A549 (cell line): ENCODE results near the gene TFR2. TPM values are rescaled to one million over a fixed set of nuclear protein-coding genes. Genes with fewer than 3 reads are reported as not detected.
A peak's percentile ranks its signal among the peaks of the same experiment; 100 is the strongest.

Experiments
- ATAC-seq, 2 experiments: fragments of 200-7000 bp in 1 of 2; fragments of >200 bp in 1 of 2; cut with Nextera tagmentation in 1 of 2; cut with Tn5 transposase in 1 of 2; 3 replicates each; pipeline versions ENCODE4 v1.8.0 to v1.9.1; 2018 to 2020; ENCODE audit warnings: mild to moderate bottlenecking in 1 of 2, moderate library complexity in 1 of 2
- CTCF ChIA-PET: fragments of 300-600 bp; sonication (Branson Sonifier 250); formaldehyde crosslinking; extraction: SDS; loops from one replicate; lab custom pipeline; 2021; ENCODE audit warnings: antibody characterized with exemption, inconsistent platforms; lab: Yijun Ruan, JAX
- POLR2A ChIA-PET: fragments of 350-600 bp; formaldehyde crosslinking; extraction: SDS; loops from one replicate; lab custom pipeline; 2021; ENCODE audit warnings: antibody characterized with exemption, inconsistent platforms; lab: Yijun Ruan, JAX
- DNase-seq, 2 experiments: peaks; one replicate each; pipeline versions ENCODE4 v3.0.0 to v3.0.0-alpha.2; 2011 to 2016; ENCODE audit warnings: low read depth in 1 of 2, low spot score in 1 of 2
- FAIRE-seq: peaks from 2 replicates; lab custom pipeline; 2011; peaks lifted over from hg19 to GRCh38; lab: Jason Lieb, UNC
- H3K27ac ChIP-seq, 2 experiments: fragments of >200 bp; sonication (Bioruptor Twin); formaldehyde crosslinking; 3 replicates each; pipeline ENCODE4 v1.5.1; 2016 to 2017
- H3K4me1 ChIP-seq: fragments of >200 bp; sonication (Bioruptor Twin); formaldehyde crosslinking; 3 replicates; pipeline ENCODE4 v1.6.1; 2016
- H3K4me2 ChIP-seq: fragments of >200 bp; sonication (Bioruptor Twin); formaldehyde crosslinking; 3 replicates; pipeline ENCODE4 v1.6.1; 2016
- H3K4me3 ChIP-seq: fragments of >200 bp; sonication (Bioruptor Twin); formaldehyde crosslinking; 3 replicates; pipeline ENCODE4 v1.5.1; 2016
- H3K9me3 ChIP-seq: fragments of >200 bp; sonication (Bioruptor Twin); formaldehyde crosslinking; 3 replicates; pipeline ENCODE4 v1.6.1; 2016
- BHLHE40 ChIP-seq: IDR thresholded peaks from 2 replicates; pipeline ENCODE4 v1.6.1; 2012; ENCODE audit warnings: low read depth, low read length, inconsistent platforms
- CBX2 ChIP-seq: fragments of 200-600 bp; sonication (generic); IDR thresholded peaks from 2 replicates; pipeline ENCODE4 v1.6.1; 2016; ENCODE audit warnings: low read depth, mild to moderate bottlenecking, borderline replicate concordance
- CHD4 ChIP-seq: fragments of 200-600 bp; sonication (generic); IDR thresholded peaks from 2 replicates; pipeline ENCODE4 v1.6.1; 2016; ENCODE audit warnings: antibody characterized with exemption, mild to moderate bottlenecking, borderline replicate concordance
- EHF ChIP-seq: fragments of 250-450 bp; sonication (Bioruptor Pico); IDR thresholded peaks from 2 replicates; pipeline ENCODE4 v1.5.0; 2020; ENCODE audit warnings: mild to moderate bottlenecking
- EHMT2 ChIP-seq: fragments of 200-600 bp; sonication (generic); IDR thresholded peaks from 2 replicates; pipeline ENCODE4 v1.6.1; 2016; ENCODE audit warnings: antibody characterized with exemption, low read depth, mild to moderate bottlenecking, moderate library complexity
- FOSL2 ChIP-seq, 2 experiments: fragments of 450-650 bp in 1 of 2; fragments of >200 bp in 1 of 2; sonication (Bioruptor Twin) in 1 of 2; formaldehyde crosslinking; IDR thresholded peaks; 2 replicates each; pipeline versions ENCODE4 v1.5.0 to v1.6.1; 2016 to 2020; ENCODE audit warnings: mild to moderate bottlenecking in 1 of 2, moderate library complexity in 1 of 2
- HDAC2 ChIP-seq: fragments of 200-600 bp; sonication (generic); IDR thresholded peaks from 2 replicates; pipeline ENCODE4 v1.6.1; 2016
- HOXB13 ChIP-seq: fragments of 250-450 bp; sonication (Bioruptor Pico); IDR thresholded peaks from 2 replicates; pipeline ENCODE4 v1.5.0; 2020; ENCODE audit warnings: low read depth, mild to moderate bottlenecking, moderate library complexity
- KDM1A ChIP-seq: fragments of 200-600 bp; sonication (generic); IDR thresholded peaks from 2 replicates; pipeline ENCODE4 v1.6.1; 2016; ENCODE audit warnings: low read depth, mild to moderate bottlenecking
- MYC ChIP-seq: IDR thresholded peaks from 2 replicates; pipeline ENCODE4 v1.6.1; 2012; ENCODE audit warnings: mild to moderate bottlenecking, inconsistent platforms, low read length, improper control_type of control experiment, borderline replicate concordance
- NR3C1 ChIP-seq: fragments of >200 bp; sonication (Bioruptor Twin); formaldehyde crosslinking; IDR thresholded peaks from 3 replicates; pipeline ENCODE4 v1.6.1; 2017
- RARB ChIP-seq: fragments of 250-450 bp; sonication (Bioruptor Pico); IDR thresholded peaks from 2 replicates; pipeline ENCODE4 v1.8.0; 2021; ENCODE audit warnings: mild to moderate bottlenecking, moderate library complexity
- RCOR1 ChIP-seq: fragments of 150-350 bp; IDR thresholded peaks from 2 replicates; pipeline ENCODE4 v1.6.1; 2014; ENCODE audit warnings: antibody characterized with exemption, low read length, low read depth
- TFCP2L1 ChIP-seq: fragments of 250-450 bp; sonication (Bioruptor Pico); IDR thresholded peaks from 2 replicates; pipeline ENCODE4 v1.5.0; 2021; ENCODE audit warnings: mild to moderate bottlenecking
- ZC3H11A ChIP-seq: fragments of 450-650 bp; IDR thresholded peaks from 2 replicates; pipeline ENCODE4 v1.6.1; 2014; ENCODE audit warnings: antibody characterized with exemption, mild to moderate bottlenecking
- ZFP36 ChIP-seq: fragments of 450-650 bp; IDR thresholded peaks from 2 replicates; pipeline ENCODE4 v1.6.1; 2014; ENCODE audit warnings: borderline replicate concordance; ENCODE audit not compliant: partially characterized antibody
- ZSCAN20 ChIP-seq: fragments of 250-450 bp; sonication (Bioruptor Pico); IDR thresholded peaks from 2 replicates; pipeline ENCODE4 v1.8.0; 2022; ENCODE audit warnings: mild to moderate bottlenecking, moderate library complexity
- WGBS: methylation state at CpG from one replicate; pipeline ENCODE4 v1.1.6; 2017; ENCODE audit errors: missing lambda C conversion rate; 5-methylcytosine and 5-hydroxymethylcytosine counted together
- polyA plus RNA-seq, 4 experiments: library from polyadenylated mRNA; depleted of rRNA in 3 of 4; stranded (reverse); fragments of >200 nt; fragmentation: RNase III in 1 of 4; extraction: RNeasy Plus Mini Kit Qiagen cat#74134 plus additional on column Dnase treatment in 1 of 4; gene quantifications; 2 replicates in 3 of 4; 3 replicates in 1 of 4; pipeline ENCODE4 v1.2.3, GENCODE V29; 2011 to 2017
- TF ChIP-seq, protein P1 (sequence below): fragments of 200-600 bp; sonication (generic); IDR thresholded peaks from 2 replicates; pipeline ENCODE4 v1.6.1; 2016; ENCODE audit warnings: antibody characterized with exemption, mild to moderate bottlenecking, moderate library complexity
- TF ChIP-seq, protein P2 (sequence below): IDR thresholded peaks from 2 replicates; pipeline ENCODE4 v1.6.1; 2012; ENCODE audit warnings: low read depth, borderline replicate concordance
- TF ChIP-seq, protein P3 (sequence below): fragments of >200 bp; sonication (Bioruptor Twin); formaldehyde crosslinking; IDR thresholded peaks from 3 replicates; pipeline ENCODE4 v1.6.1; 2016

TFR2 gene
- polyA plus RNA-seq, 2 of the 4 experiments (the other 2 are of a cell fraction), result 1.1 to 2.5 TPM

DNA sequence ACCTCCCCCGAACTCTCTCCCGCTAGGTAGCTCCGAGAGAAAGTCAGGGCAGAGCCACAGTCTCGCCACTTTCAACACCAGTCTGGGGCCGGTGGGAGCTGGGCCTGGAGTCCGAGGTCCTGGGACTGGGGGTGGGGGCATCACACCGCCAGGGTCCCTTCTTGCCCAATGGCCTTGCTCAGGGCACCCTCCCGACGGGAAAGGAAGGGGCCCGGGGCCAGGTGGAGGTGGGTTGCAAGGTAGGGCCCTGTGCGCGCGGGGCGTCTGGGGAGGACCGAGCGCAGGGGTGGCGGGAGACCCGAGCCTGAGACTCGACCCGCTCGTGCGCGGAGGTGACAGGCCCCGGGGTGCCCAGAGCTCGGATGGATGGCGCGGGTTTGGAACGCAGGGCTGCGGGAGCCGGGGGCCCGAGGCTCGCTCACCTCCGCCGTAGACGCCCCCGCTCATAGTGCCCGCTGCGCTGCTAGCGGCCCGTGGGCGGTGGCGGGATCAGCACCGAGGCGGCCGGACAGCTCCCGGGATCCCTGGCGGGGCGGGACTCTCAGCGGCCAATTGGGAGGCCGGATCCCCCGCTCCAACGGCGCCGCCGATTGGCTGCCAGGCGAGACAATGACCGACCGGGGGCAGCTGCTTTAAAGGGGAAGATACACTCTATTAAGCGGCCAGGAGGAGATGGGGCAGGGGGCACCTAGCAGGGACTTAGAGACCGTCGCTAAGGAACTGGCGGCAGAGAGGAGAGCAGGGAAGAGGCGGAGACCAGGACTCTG is 14.7 kb upstream of the TFR2 start, which contains the start of gene ACTL6B:
Gene ACTL6B (minus strand): TSS at position 541 of the 767 bp plus-strand sequence. CDS start 94 bp downstream, at position 447.
- TF ChIP-seq TFCP2L1 (no peak), HDAC2 (no peak), RCOR1 (no peak), EHMT2 (peak; percentile 67), HOXB13 (CRISPR knock-in tag) (no peak), ZC3H11A (no peak), FOSL2 (IDR thresholded peaks at IDR 0.05) (no peak), FOSL2 (CRISPR knock-in tag; IDR thresholded peaks at IDR 0.05) (no peak)
- TF ChIP-seq, protein P1, sequence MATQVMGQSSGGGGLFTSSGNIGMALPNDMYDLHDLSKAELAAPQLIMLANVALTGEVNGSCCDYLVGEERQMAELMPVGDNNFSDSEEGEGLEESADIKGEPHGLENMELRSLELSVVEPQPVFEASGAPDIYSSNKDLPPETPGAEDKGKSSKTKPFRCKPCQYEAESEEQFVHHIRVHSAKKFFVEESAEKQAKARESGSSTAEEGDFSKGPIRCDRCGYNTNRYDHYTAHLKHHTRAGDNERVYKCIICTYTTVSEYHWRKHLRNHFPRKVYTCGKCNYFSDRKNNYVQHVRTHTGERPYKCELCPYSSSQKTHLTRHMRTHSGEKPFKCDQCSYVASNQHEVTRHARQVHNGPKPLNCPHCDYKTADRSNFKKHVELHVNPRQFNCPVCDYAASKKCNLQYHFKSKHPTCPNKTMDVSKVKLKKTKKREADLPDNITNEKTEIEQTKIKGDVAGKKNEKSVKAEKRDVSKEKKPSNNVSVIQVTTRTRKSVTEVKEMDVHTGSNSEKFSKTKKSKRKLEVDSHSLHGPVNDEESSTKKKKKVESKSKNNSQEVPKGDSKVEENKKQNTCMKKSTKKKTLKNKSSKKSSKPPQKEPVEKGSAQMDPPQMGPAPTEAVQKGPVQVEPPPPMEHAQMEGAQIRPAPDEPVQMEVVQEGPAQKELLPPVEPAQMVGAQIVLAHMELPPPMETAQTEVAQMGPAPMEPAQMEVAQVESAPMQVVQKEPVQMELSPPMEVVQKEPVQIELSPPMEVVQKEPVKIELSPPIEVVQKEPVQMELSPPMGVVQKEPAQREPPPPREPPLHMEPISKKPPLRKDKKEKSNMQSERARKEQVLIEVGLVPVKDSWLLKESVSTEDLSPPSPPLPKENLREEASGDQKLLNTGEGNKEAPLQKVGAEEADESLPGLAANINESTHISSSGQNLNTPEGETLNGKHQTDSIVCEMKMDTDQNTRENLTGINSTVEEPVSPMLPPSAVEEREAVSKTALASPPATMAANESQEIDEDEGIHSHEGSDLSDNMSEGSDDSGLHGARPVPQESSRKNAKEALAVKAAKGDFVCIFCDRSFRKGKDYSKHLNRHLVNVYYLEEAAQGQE, result peak; percentile 95
- CTCF ChIA-PET, result interaction anchor here (0.9 to 3.9 kb wide), 5 partner anchors 20 to 138 kb away, joined by 3 to 25 read pairs (median 4); no protein-coding TSS in a partner anchor
- ATAC-seq (peak; percentile 66 to 75; a peak in 5 of 6 replicates), FAIRE-seq (no peak), DNase-seq (peak; percentile 36 to 72)
- POLR2A ChIA-PET, result no interaction called here
- Histone ChIP-seq H3K27ac (no peak within 1 kb of the TSS), H3K4me1 (peaks cover 6% of the 10 kb centered on the region; the same call in 2 of the 3 replicates), H3K4me3 (no peak within 1 kb of the TSS), H3K9me3 (no peaks in the 10 kb centered on the region), H3K4me2 (peak within 1 kb of the TSS; percentile 28)
- 45% methylated on average over 44 of the region's 63 CpGs for WGBS

DNA sequence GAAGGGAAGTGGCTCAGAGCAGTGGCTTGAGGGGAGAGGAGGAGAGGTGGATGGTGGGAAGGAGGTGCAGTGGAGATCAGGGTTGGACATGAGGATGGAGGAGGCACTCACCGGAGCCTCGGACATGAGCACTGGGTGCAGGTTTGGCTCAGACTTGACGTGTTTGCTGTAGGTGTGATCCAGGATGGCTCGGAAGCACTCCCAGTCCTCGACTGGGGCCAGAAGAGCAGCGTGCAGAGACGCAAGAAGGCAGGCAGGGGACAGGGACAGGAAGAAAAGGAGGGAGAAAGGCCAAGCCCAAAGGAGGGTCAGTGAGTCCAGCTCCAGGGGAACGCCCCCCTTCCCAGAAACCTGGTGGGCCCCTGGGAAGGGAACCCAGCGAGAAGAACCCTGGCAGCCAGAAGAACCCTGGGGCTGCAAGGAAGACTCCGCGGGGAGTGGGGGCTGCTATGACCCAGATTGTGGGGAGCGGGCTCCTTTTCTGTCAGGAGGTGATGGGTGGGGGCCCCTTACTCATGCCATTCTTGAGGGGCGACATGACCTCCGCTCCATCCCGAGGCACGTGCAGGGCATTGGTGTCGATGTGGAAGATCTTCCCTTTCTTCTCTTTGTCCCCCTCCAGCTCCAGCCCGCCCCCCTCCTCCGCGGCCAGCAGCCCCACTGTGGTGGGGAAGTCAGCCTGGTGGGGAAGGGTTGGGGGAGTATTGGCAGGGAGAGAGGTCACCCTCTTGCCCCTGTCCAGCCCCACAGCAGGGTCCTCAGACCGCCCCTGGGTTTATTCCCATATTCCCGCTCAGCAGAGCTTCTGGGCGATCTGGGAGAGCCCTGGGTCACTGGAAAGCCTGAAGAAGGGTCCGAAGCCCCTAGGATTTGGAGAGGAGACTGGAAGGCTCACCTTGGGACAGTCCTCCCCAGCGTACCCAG is 13.8 kb upstream of the TFR2 start:
- Histone ChIP-seq H3K9me3 (no peaks in the 10 kb centered on the region), H3K4me1 (peaks cover 6% of the 10 kb centered on the region; the same call in 2 of the 3 replicates), H3K4me3 (no peak overlapping the region), H3K27ac (no peak overlapping the region), H3K4me2 (no peak overlapping the region)
- DNase-seq (no peak), FAIRE-seq (no peak), ATAC-seq (peak; percentile 25 to 32; a peak in 4 of 6 replicates)
- WGBS, result 27% methylated on average over 22 of the region's 25 CpGs
- ChIA-PET POLR2A (no interaction called here), CTCF (interaction anchor here (1.6 to 3.9 kb wide), 3 partner anchors 19 to 37 kb away, joined by 3 to 25 read pairs (median 9); no protein-coding TSS in a partner anchor)
- no peak for TF ChIP-seq MYC
- TF ChIP-seq, protein P2, sequence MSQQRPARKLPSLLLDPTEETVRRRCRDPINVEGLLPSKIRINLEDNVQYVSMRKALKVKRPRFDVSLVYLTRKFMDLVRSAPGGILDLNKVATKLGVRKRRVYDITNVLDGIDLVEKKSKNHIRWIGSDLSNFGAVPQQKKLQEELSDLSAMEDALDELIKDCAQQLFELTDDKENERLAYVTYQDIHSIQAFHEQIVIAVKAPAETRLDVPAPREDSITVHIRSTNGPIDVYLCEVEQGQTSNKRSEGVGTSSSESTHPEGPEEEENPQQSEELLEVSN, result no peak
- TF ChIP-seq RARB (CRISPR knock-in tag), result no peak

DNA sequence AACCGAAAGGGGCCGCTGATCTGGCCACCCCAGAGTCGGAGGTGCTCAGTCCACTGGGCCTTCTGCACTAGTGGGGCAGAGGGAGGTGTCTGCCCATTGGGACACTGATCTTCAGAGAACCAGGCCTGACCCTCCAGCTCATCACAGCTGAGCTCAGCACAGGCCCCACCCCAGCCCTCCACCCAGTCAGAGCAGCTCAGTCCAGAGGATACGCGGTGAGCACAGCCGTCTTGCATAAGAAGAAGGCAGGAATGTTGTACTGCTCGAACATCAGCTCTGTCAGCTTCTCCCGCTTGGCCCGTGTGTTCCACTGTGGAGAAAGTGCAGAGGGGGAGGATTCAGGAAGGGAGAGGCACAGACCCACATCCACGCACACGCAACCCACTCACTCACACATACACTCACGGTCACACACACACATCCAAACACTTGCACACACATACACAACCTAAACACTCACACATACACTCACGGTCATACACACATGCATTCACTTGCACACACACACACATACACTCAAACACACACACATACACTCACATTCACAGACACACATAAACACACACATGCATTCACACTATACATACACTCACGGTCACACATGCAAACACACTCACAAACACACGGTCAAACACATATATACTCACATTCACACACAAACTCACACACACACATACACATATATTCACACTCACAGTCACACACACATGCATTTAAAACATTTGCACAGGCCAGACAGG is 8.6 kb upstream of the TFR2 start:
- H3K27ac ChIP-seq, result no peak overlapping the region
- no peak overlapping the region for H3K4me3 ChIP-seq
- no peak overlapping the region for H3K4me2 ChIP-seq
- FAIRE-seq (no peak), DNase-seq (no peak), ATAC-seq (no peak; a peak in 1 of 6 replicates)
- H3K9me3 ChIP-seq, result no peaks in the 10 kb centered on the region
- H3K4me1 ChIP-seq, result peaks cover 6% of the 10 kb centered on the region; the same call in 2 of the 3 replicates
- WGBS, result 67% methylated on average over 14 of the region's 15 CpGs
- CTCF ChIA-PET, result interaction anchor here (1.1 to 3.9 kb wide), 2 partner anchors 16 to 19 kb away, joined by 4 to 23 read pairs; no protein-coding TSS in a partner anchor
- POLR2A ChIA-PET, result no interaction called here
- no peak for TF ChIP-seq BHLHE40
- no peak for TF ChIP-seq ZFP36
- TF ChIP-seq ZSCAN20 (CRISPR knock-in tag), result no peak
- no peak for TF ChIP-seq CHD4
- TF ChIP-seq CBX2, result no peak
- TF ChIP-seq, protein P3, sequence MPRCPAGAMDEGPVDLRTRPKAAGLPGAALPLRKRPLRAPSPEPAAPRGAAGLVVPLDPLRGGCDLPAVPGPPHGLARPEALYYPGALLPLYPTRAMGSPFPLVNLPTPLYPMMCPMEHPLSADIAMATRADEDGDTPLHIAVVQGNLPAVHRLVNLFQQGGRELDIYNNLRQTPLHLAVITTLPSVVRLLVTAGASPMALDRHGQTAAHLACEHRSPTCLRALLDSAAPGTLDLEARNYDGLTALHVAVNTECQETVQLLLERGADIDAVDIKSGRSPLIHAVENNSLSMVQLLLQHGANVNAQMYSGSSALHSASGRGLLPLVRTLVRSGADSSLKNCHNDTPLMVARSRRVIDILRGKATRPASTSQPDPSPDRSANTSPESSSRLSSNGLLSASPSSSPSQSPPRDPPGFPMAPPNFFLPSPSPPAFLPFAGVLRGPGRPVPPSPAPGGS, result no peak
- TF ChIP-seq RARB (CRISPR knock-in tag), result no peak
- TF ChIP-seq MYC, result no peak
- TF ChIP-seq KDM1A, result no peak
- TF ChIP-seq EHF, result no peak
- TF ChIP-seq NR3C1, result no peak
